Skeletal muscle cell (primary cell): ENCODE measurements around the gene CARD8.
A peak's percentile ranks its signal among the peaks of the same experiment; 100 is the strongest.
"Not testable (repeated sequence)": the region's sequence is repeated elsewhere in the genome, so short reads cannot be mapped to it uniquely, and the experiment has no call there.

Experiments used
- DNase-seq: peaks from one replicate; pipeline ENCODE4 v3.0.0-alpha.2; 2010; ENCODE audit warnings: low read depth
- H3K4me3 ChIP-seq: 2 replicates; pipeline ENCODE4 v1.5.1; 2011; ENCODE audit warnings: low read depth, mild to moderate bottlenecking, control low read depth, low read length, moderate library complexity

Gene CARD8

DNA sequence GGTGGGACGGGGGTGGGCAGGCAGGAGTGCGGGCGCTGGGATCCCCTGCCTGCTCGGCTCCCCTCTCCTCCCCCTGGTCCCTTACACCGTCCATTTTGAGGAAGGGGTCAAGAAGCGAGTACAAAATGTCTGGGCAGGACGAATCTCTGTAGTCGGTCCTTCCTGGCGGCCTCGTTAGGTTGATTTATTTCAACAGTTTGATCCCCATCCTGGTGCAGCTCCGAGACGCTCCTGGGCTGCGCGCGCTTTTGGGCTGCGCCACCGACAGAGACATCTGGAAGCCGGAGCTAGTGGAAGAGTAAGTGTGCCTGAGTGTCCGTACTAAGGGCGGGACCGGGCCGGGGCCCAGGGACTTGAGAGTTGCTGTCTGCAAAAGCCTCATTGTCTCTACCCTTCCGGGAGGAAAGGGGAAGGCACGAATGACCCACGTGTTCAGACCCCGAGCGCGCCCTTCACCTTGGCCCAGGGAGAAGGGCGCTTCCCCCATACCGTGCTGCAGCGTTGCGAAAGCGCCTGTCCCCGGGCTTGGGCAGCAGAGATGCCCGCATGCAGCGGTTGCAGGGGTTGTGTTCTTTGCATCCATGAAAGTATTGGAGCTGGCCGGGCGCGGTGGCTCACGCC is 15.9 kb upstream of the CARD8 start:
- H3K4me3 ChIP-seq: peak overlapping the region; percentile 51
- no peak for DNase-seq

DNA sequence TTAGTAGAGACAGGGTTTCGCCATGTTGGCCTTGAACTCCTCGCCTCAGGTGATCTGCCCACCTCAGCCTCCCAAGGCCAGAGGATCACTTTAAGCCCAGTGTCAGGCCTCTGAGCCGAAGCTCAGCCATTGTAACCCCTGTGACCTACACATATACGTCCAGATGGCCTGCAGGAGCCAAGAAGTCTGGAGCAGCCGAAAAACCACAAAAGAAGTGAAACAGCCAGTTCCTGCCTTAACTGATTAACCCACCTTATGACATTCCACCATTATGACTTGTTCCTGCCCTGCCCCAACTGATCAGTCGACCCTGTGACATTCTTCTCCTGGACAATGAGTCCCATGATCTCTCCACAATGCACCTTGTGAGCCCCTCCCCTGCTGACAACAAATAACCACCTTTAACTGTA is 13.9 kb upstream of the CARD8 start:
- DNase-seq, H3K4me3 ChIP-seq: not testable (repeated sequence)

- not testable (repeated sequence) for DNase-seq, H3K4me3 ChIP-seq
These were observed 9.6 kb upstream of the CARD8 start for GRCh38 chr19:48265326-48265725.

- DNase-seq, H3K4me3 ChIP-seq: not testable (repeated sequence)
These were observed 4.6 kb upstream of the CARD8 start for GRCh38 chr19:48260359-48260714.

GRCh38 chr19:48258992-48259391 is 3.3 kb upstream of the CARD8 start:
- DNase-seq, H3K4me3 ChIP-seq: not testable (repeated sequence)

GRCh38 chr19:48258350-48258749 is 2.6 kb upstream of the CARD8 start:
- no peak for DNase-seq
- H3K4me3 ChIP-seq: peak overlapping the region; percentile 18

DNA sequence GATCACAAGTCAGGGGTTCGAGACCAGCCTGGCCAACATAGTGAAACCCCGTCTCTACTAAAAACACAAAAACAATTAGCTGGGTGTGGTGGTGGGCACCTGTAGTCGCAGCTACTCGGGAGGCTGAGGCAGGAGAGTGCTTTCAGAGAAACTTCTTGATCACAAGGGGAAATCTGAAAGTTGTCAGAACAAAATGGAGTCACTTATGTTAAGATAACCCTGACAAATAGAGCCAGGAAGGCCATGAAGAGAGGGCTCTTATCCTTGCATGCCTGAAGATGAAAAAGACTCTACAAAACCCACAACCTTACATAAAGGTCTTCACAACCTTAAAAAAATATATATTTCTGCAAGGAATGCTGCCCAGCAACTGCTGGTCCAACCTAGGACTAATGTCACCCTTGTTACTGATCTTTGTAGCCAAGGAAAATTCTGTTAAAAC is 1.2 kb downstream of the CARD8 start:
- peak overlapping the region; percentile 84 for H3K4me3 ChIP-seq
- no peak for DNase-seq

DNA sequence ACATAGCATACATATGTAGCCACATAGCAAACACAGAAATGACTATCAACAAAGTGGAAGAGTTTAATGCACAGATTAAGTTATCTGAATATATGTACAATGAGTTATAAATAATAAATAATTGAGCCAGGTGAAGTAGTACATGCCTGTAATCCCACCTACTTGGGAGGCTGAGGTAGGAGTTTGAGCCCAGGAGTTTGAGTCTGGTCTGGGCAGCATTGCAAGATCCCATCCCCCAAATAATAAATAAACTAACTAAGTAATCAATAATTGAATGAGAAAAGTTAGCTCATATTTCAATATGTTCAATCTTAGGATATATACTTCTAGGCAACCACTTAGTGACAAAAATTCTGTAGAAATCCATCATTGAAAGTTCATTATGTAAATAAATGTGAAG is 1.7 kb downstream of the CARD8 start:
- DNase-seq: no peak
- no peak overlapping the region for H3K4me3 ChIP-seq

- H3K4me3 ChIP-seq: no peak overlapping the region
- DNase-seq: no peak
These were observed 3.1 kb downstream of the CARD8 start for GRCh38 chr19:48252609-48253008.

DNA sequence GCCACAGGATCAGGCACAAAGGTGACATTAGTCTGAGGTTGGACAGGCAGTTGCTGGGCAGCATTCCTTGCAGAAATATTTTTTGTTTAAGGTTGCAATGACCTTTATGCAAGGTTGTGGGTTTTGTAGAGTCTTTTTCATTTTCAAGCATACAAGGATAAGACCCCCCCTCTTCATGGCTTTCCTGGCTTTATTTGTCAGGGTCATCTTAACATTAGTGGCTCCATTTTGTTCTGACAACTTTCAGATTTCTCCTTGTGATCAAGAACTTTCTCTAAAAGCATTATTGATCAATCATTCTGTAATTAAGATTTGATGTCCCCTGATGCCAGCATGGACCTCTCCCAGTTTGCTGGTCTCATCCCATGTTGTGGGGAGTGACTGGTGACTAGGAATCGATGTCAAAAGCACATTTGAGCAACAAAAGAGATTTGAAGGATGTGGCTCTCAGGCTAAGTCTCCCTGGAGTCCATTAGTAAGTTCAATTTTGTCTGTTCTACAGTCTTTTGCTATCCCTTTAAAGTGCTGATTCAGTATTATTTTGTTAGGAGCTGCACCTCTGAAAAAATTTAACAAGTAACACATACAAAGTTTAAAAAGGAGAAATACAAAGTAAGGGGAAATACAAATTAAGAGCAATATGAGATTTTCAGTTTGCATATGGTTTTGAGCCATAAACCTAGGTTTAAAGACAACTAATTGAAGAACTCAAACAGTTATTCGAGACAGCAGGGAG is 5.3 kb downstream of the CARD8 start:
- no peak for DNase-seq
- no peak overlapping the region for H3K4me3 ChIP-seq

DNA sequence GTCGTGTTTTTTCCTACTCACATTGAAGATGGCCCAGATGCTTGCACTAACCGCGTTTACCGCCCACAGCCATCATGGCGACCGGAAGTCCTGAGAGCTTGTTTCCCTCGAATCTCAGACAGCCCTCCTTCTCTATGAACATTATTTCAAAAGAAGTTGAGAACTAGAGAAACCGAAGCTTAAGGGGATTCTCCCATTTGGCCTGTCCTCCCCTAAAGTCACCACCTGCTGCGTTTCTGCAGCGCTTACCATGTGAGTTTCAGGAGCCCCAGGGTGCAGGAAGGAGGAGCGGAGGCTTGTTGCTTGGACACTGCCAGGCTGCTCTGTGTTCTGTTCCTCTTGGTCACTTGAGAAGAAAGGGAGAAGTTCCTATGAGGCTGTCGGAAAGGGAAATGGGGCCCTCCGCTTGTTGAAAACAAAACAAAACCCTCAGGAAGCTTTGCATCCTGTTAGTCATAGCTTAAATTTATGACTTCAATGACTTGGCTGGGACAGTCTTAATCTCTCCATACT is 6.2 kb downstream of the CARD8 start:
- H3K4me3 ChIP-seq: no peak overlapping the region
- DNase-seq: no peak

DNA sequence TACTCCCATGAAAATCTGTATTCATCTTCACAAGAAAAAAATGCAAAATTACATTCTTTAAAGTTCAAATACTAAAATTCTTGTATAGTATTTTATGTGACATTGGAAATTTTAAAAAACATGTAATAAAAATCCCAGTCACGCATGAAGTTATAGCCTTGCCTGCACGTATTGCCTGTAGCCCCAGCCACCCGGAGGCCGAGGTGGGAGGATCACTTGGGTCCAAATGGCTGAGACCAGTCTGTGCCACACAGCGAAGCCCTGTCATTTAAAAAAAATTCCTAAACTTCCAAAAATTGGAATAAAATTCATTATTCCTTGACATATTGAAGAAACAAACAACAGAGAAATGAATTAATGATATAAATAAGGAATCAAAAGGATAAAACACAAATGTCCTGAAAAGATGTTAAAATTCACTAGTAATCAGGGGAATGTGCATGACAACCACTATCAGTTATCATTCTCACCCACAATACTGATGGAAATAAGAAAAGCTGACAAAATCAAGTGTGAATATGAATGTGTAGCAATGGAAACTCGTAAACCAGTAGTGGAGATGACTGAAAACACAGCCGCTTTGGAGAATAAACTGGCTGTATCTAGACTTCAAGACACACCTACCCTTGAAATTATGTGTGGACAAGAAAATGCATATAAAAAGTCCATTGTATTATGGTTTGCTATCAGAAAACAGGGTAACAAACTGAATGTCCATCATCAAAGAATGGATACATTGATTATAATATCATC is 7.5 kb downstream of the CARD8 start:
- no peak overlapping the region for H3K4me3 ChIP-seq
- no peak for DNase-seq

- no peak overlapping the region for H3K4me3 ChIP-seq
- no peak for DNase-seq
These were observed 8.5 kb downstream of the CARD8 start for GRCh38 chr19:48247212-48247611.

GRCh38 chr19:48246101-48246500 is 9.6 kb downstream of the CARD8 start:
- H3K4me3 ChIP-seq: no peak overlapping the region
- DNase-seq: no peak

DNA sequence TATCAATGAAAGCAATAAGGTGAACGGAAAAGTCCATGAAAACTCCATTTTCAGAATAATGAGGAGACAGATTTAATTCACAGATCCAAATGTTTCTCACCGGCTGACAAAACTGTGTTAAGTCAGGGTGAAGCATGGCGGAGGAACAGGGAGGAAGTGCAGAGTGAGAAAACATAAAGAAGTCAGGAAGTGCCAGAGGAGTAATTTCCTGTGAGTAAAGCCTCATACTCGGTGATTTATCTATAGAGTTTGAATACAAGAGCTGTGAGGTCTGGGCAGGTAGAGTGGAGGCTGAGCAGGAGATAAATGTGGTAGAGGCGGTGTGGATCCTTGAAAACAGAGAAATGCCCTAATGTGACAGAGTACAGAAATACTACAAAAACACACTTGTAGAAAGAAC is 11.4 kb downstream of the CARD8 start:
- DNase-seq: no peak
- no peak overlapping the region for H3K4me3 ChIP-seq

- H3K4me3 ChIP-seq, DNase-seq: not testable (repeated sequence)
These were observed 13.9 kb downstream of the CARD8 start for GRCh38 chr19:48241771-48242170.

DNA sequence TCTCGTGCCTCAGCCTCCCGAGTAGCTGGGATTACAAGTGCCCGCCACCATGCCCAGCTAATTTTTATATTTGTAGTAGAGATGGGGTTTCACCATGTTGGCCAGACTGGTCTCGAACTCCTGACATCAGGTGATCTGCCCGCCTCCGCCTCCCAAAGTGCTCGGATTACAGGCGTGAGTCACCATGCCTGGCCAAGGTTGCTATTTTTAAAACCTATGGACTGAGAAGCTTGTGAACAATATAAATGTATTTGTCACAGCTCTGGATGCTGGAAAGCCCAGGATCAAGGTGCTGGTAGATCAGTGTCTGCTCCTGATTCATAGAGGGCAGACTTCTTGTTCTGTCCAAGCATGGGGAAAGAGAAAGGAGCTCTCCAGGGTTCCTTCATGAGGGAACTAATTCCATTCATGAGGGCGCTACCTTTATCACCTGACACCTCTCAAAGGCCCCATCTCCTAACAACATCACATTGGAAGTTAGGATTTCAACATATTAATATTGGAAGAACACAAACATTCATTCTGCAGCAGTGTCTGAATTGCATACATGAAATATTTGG is 16.1 kb downstream of the CARD8 start:
- no peak for DNase-seq
- H3K4me3 ChIP-seq: no peak overlapping the region

- H3K4me3 ChIP-seq: no peak overlapping the region
- no peak for DNase-seq
These were observed 16.6 kb downstream of the CARD8 start for GRCh38 chr19:48239120-48239519.

DNA sequence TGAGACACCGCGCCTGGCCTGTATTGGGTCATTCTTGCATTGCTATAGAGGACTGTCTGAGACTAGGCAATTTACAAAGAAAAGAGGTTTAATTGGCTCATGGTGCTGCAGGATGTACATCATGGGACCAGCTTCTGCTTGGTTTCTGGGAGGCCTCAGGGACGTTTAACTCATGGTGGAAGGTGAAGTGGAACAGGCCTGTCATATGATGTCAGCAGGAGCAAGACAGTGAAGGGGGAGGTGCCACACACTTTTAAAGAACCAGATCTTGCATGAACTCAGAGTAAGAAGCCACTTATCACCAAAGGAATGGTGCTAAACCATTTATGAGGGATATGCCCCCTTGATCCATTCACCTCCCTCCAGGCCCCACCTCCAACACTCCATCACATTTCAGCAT is 18.7 kb downstream of the CARD8 start:
- H3K4me3 ChIP-seq: no peak overlapping the region
- no peak for DNase-seq

- no peak overlapping the region for H3K4me3 ChIP-seq
- no peak for DNase-seq
These were observed 25.1 kb downstream of the CARD8 start for GRCh38 chr19:48230555-48231129.
